ENCODE data around the gene ABLIM1.
A peak's percentile ranks its signal among the peaks of the same experiment; 100 is the strongest.

The ABLIM1 gene

GRCh38 chr10:114458955-114459354 is 199.1 kb downstream of the ABLIM1 start:
- H3K79me1 ChIP-seq (replicated peaks; ENCODE audit: low read length, poor library complexity, severe bottlenecking), result no peaks in the 10 kb centered on the region

GRCh38 chr10:114458216-114458920 is 199.7 kb downstream of the ABLIM1 start:
- H3K27me3 ChIP-seq (ENCODE audit: control insufficient read depth in 1 of 2, insufficient read depth in 1 of 2, low read length in 2 of 2), result no peaks in the 10 kb centered on the region
- no peak overlapping the region for H2BK5ac ChIP-seq (ENCODE audit: low read depth, low read length, poor library complexity, severe bottlenecking)
- no peaks in the 10 kb centered on the region for H3K79me1 ChIP-seq (replicated peaks; ENCODE audit: low read length, poor library complexity, severe bottlenecking)
- no peak overlapping the region for H3K4me2 ChIP-seq (ENCODE audit: low read length, poor library complexity, severe bottlenecking)
- H3K14ac ChIP-seq (ENCODE audit: low read length in 2 of 2), result peak overlapping the region in 1 of 2 experiments; percentile 11
- no peak for DNase-seq
- no peaks in the 10 kb centered on the region for H3K9me3 ChIP-seq (ENCODE audit: control insufficient read depth, low read length)
- H2AFZ ChIP-seq (ENCODE audit: low read depth, low read length), result no peak overlapping the region
- no peak overlapping the region for H3K23ac ChIP-seq (ENCODE audit: low read length in 2 of 2)
- no peak overlapping the region for H2BK12ac ChIP-seq (ENCODE audit: low read length in 2 of 2)
- H4K8ac ChIP-seq (ENCODE audit: low read length), result no peak overlapping the region
- H3K4ac ChIP-seq (ENCODE audit: low read depth in 1 of 2, low read length in 2 of 2), result no peak overlapping the region
- H2BK15ac ChIP-seq (ENCODE audit: low read depth, poor library complexity, severe bottlenecking), result no peak overlapping the region
- H2BK120ac ChIP-seq (ENCODE audit: low read depth, low read length), result no peak overlapping the region
- no peak overlapping the region for H3K18ac ChIP-seq (ENCODE audit: low read depth in 1 of 2, low read length in 2 of 2)
- no peak overlapping the region for H3K4me3 ChIP-seq (ENCODE audit: insufficient read depth in 1 of 2, low read depth in 1 of 2, low read length in 2 of 2)
- peaks cover 2% of the 10 kb centered on the region for H3K4me1 ChIP-seq (ENCODE audit: control insufficient read depth, insufficient read depth, low read depth, low read length)
- no peak overlapping the region for H4K91ac ChIP-seq (ENCODE audit: low read length)
- H2AK5ac ChIP-seq (ENCODE audit: low read length, severe bottlenecking), result no peak overlapping the region
- no peak overlapping the region for H3K27ac ChIP-seq (ENCODE audit: low read length, poor library complexity, severe bottlenecking)
- WGBS, result 86% methylated on average over 7 of the region's 9 CpGs
- H3K9ac ChIP-seq (ENCODE audit: low read length), result no peak overlapping the region
- H3K36me3 ChIP-seq (ENCODE audit: control insufficient read depth in 1 of 2, insufficient read depth in 2 of 2, low read depth in 1 of 2, low read length in 2 of 2), result peaks cover 0 to 7% of the 10 kb centered on the region in 2 experiments

More at GRCh38 chr10:114458955-114459354, 199.1 kb downstream of the ABLIM1 start:
- Histone ChIP-seq H3K23ac (ENCODE audit: low read length in 2 of 2) (no peak overlapping the region), H3K14ac (ENCODE audit: low read length in 2 of 2) (peak overlapping the region in 1 of 2 experiments; percentile 11), H2AK5ac (ENCODE audit: low read length, severe bottlenecking) (no peak overlapping the region), H2BK12ac (ENCODE audit: low read length in 2 of 2) (no peak overlapping the region), H2AFZ (ENCODE audit: low read depth, low read length) (no peak overlapping the region), H3K9me3 (ENCODE audit: control insufficient read depth, low read length) (no peaks in the 10 kb centered on the region), H4K91ac (ENCODE audit: low read length) (peak overlapping the region; percentile 11), H3K9ac (ENCODE audit: low read length) (no peak overlapping the region), H3K4ac (ENCODE audit: low read depth in 1 of 2, low read length in 2 of 2) (peak overlapping the region in 1 of 2 experiments; percentile 11), H3K27ac (ENCODE audit: low read length, poor library complexity, severe bottlenecking) (no peak overlapping the region), H2BK120ac (ENCODE audit: low read depth, low read length) (no peak overlapping the region), H3K36me3 (ENCODE audit: control insufficient read depth in 1 of 2, insufficient read depth in 2 of 2, low read depth in 1 of 2, low read length in 2 of 2) (peaks cover 0 to 9% of the 10 kb centered on the region in 2 experiments), H3K4me3 (ENCODE audit: insufficient read depth in 1 of 2, low read depth in 1 of 2, low read length in 2 of 2) (no peak overlapping the region), H3K4me1 (ENCODE audit: control insufficient read depth, insufficient read depth, low read depth, low read length) (peaks cover 2% of the 10 kb centered on the region), H4K8ac (ENCODE audit: low read length) (peak overlapping the region; percentile 88), H2BK5ac (ENCODE audit: low read depth, low read length, poor library complexity, severe bottlenecking) (no peak overlapping the region), H2BK15ac (ENCODE audit: low read depth, poor library complexity, severe bottlenecking) (no peak overlapping the region), H3K27me3 (ENCODE audit: control insufficient read depth in 1 of 2, insufficient read depth in 1 of 2, low read length in 2 of 2) (no peaks in the 10 kb centered on the region), H3K18ac (ENCODE audit: low read depth in 1 of 2, low read length in 2 of 2) (no peak overlapping the region), H3K4me2 (ENCODE audit: low read length, poor library complexity, severe bottlenecking) (no peak overlapping the region)
- DNase-seq, result peak; percentile 48
- WGBS, result 52% methylated on average over 3 of the region's 3 CpGs

GRCh38 chr10:114453576-114453975 is 204.5 kb downstream of the ABLIM1 start:
- Histone ChIP-seq H3K36me3 (ENCODE audit: control insufficient read depth in 1 of 2, insufficient read depth in 2 of 2, low read depth in 1 of 2, low read length in 2 of 2) (peaks cover 0 to 2% of the 10 kb centered on the region in 2 experiments), H3K9me3 (ENCODE audit: control insufficient read depth, low read length) (no peaks in the 10 kb centered on the region), H2AFZ (ENCODE audit: low read depth, low read length) (no peak overlapping the region), H2BK12ac (ENCODE audit: low read length in 2 of 2) (no peak overlapping the region), H4K8ac (ENCODE audit: low read length) (no peak overlapping the region), H3K4me3 (ENCODE audit: insufficient read depth in 1 of 2, low read depth in 1 of 2, low read length in 2 of 2) (no peak overlapping the region), H3K27me3 (ENCODE audit: control insufficient read depth in 1 of 2, insufficient read depth in 1 of 2, low read length in 2 of 2) (no peaks in the 10 kb centered on the region), H3K23ac (ENCODE audit: low read length in 2 of 2) (no peak overlapping the region), H3K4me1 (ENCODE audit: control insufficient read depth, insufficient read depth, low read depth, low read length) (no peaks in the 10 kb centered on the region), H4K91ac (ENCODE audit: low read length) (no peak overlapping the region), H2BK5ac (ENCODE audit: low read depth, low read length, poor library complexity, severe bottlenecking) (no peak overlapping the region), H3K14ac (ENCODE audit: low read length in 2 of 2) (no peak overlapping the region), H3K79me1 (replicated peaks; ENCODE audit: low read length, poor library complexity, severe bottlenecking) (no peaks in the 10 kb centered on the region), H3K18ac (ENCODE audit: low read depth in 1 of 2, low read length in 2 of 2) (no peak overlapping the region), H3K4ac (ENCODE audit: low read depth in 1 of 2, low read length in 2 of 2) (no peak overlapping the region), H3K27ac (ENCODE audit: low read length, poor library complexity, severe bottlenecking) (no peak overlapping the region), H2BK15ac (ENCODE audit: low read depth, poor library complexity, severe bottlenecking) (no peak overlapping the region), H3K4me2 (ENCODE audit: low read length, poor library complexity, severe bottlenecking) (no peak overlapping the region), H2AK5ac (ENCODE audit: low read length, severe bottlenecking) (no peak overlapping the region), H2BK120ac (ENCODE audit: low read depth, low read length) (no peak overlapping the region), H3K9ac (ENCODE audit: low read length) (no peak overlapping the region)
- DNase-seq, result no peak
- 90% methylated on average over 9 of the region's 9 CpGs for WGBS

- peaks cover 0 to 11% of the 10 kb centered on the region in 2 experiments for H3K36me3 ChIP-seq (ENCODE audit: control insufficient read depth in 1 of 2, insufficient read depth in 2 of 2, low read depth in 1 of 2, low read length in 2 of 2)
- no peak overlapping the region for H2BK15ac ChIP-seq (ENCODE audit: low read depth, poor library complexity, severe bottlenecking)
- H4K91ac ChIP-seq (ENCODE audit: low read length), result no peak overlapping the region
- H3K23ac ChIP-seq (ENCODE audit: low read length in 2 of 2), result no peak overlapping the region
- H3K18ac ChIP-seq (ENCODE audit: low read depth in 1 of 2, low read length in 2 of 2), result no peak overlapping the region
- no peak for DNase-seq
- no peak overlapping the region for H3K4me2 ChIP-seq (ENCODE audit: low read length, poor library complexity, severe bottlenecking)
- no peak overlapping the region for H2AK5ac ChIP-seq (ENCODE audit: low read length, severe bottlenecking)
- no peak overlapping the region for H4K8ac ChIP-seq (ENCODE audit: low read length)
- H3K4me3 ChIP-seq (ENCODE audit: insufficient read depth in 1 of 2, low read depth in 1 of 2, low read length in 2 of 2), result no peak overlapping the region
- no peaks in the 10 kb centered on the region for H3K27me3 ChIP-seq (ENCODE audit: control insufficient read depth in 1 of 2, insufficient read depth in 1 of 2, low read length in 2 of 2)
- H2BK120ac ChIP-seq (ENCODE audit: low read depth, low read length), result no peak overlapping the region
- 100% methylated on average over 1 of the region's 2 CpGs for WGBS
- no peaks in the 10 kb centered on the region for H3K79me1 ChIP-seq (replicated peaks; ENCODE audit: low read length, poor library complexity, severe bottlenecking)
- no peak overlapping the region for H2BK5ac ChIP-seq (ENCODE audit: low read depth, low read length, poor library complexity, severe bottlenecking)
- no peak overlapping the region for H2BK12ac ChIP-seq (ENCODE audit: low read length in 2 of 2)
- no peak overlapping the region for H3K9ac ChIP-seq (ENCODE audit: low read length)
- no peak overlapping the region for H3K27ac ChIP-seq (ENCODE audit: low read length, poor library complexity, severe bottlenecking)
- H3K4ac ChIP-seq (ENCODE audit: low read depth in 1 of 2, low read length in 2 of 2), result no peak overlapping the region
- H2AFZ ChIP-seq (ENCODE audit: low read depth, low read length), result no peak overlapping the region
- H3K4me1 ChIP-seq (ENCODE audit: control insufficient read depth, insufficient read depth, low read depth, low read length), result no peaks in the 10 kb centered on the region
- no peak overlapping the region for H3K14ac ChIP-seq (ENCODE audit: low read length in 2 of 2)
- H3K9me3 ChIP-seq (ENCODE audit: control insufficient read depth, low read length), result no peaks in the 10 kb centered on the region
Measured at GRCh38 chr10:114448897-114449296, 209.2 kb downstream of the ABLIM1 start.

Measured in mesenchymal stem cell (in vitro differentiated cells and primary cell).